SHP77 (cell line): ENCODE measurements around the gene LRRC27.

Experiments
- DNase-seq, 2 experiments: peaks; one replicate each; lab custom pipeline; 2025; lab: John Stamatoyannopoulos, UW

LRRC27 gene

DNA sequence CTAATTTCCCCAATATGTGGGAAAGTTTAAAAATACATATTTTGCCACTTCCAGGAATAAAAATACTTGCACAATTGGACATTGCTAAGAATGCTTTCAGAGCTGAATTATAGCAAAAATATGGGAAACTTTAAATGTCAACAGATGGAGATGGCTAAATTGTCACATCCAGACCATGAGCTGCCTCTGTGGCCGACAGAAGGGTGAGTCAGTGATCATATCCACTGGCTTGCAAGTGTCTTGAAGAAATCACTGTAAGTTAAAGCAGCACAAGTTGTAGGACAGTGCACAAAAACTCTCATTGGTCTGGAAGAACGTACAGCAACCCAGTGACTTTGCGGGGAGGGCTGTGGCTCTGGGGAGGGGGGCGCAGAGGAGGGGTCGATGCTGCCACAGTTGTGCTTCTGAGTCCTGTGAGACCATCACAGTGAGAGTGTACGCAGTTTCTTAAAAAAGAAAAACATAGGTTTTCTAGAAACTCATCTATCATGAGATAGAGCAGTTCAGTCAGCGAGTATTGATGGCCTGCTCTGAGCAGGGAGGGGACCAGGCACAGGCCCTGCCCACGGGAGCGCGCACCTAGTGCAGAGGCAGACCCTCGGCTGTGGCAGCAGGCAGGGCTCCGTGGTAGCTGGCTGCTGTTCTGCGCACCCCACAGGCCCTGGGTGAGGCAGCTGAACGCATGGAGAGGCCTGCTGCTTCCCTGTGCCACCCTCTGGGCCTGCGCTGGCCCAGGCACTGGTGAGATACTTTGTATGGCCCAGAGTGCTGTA is 25.5 kb downstream of the LRRC27 start:
- no peak for DNase-seq

DNA sequence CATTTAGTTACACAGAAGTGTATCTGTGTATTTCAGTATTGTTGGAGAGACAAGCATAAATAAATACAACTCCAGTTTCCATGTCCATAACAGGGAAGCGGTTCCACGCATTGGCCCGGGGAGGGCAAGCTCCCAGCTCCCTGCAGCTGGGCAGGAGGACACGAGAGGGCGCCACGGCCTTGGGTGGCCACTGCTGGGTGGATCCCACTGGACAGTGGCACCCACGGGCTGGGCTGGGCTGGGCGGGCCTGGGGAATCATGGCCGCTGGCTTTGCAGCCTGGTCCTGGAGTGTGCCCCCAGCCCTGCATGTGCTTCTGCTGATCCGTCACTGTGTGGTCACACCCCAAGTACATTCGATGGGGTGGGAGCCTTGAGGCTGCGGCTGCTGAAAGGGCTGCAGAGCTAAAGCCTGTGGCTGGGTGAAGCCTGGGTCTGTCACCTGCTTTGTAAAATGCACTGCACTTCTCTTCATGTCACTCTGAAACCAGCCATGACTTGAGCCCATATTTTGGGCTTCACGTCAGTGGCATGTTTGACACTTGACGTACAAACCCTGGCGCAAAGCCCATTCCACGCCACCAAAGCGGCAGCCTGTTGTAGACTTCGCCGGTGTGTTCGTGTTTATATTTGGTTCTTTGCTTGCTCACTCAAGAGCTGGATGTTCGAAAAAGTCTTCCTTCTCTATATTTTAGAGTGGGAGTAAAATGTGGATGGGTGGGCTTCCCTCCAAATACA is 27.5 kb downstream of the LRRC27 start:
- DNase-seq, result no peak

DNA sequence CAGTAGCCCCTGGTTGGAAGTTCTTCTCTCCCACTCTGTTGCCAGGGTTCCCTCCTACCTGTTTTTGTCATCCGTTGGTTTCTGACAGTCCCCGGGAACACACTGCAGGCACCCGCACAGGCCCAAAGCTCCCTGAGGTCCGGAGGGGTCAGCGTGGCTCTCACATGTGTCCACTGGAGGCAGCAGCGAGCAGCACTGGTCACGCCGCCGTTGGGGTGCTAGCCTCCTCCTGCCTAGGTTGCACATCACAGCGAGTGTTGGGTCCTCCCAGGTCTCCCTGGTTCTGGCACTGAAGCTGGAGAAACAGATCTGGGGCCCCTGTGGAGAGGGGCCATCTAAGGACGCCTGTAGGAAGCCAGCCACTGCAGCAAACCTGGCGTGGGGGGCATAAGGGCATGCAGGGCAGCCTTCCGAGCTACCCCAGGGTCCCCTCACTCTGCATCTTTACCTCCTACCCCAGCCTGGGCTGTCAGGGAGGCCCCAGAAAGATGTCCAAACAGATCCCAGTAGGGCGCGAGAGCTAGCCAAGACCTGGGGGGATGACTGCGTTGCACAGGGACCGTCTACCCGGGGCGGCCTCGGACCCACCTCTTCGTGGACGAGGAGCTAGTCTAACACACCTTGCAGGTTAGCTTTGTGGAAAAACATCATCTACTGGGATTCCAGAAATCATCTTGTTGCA is 28.9 kb downstream of the LRRC27 start:
- no peak for DNase-seq

DNA sequence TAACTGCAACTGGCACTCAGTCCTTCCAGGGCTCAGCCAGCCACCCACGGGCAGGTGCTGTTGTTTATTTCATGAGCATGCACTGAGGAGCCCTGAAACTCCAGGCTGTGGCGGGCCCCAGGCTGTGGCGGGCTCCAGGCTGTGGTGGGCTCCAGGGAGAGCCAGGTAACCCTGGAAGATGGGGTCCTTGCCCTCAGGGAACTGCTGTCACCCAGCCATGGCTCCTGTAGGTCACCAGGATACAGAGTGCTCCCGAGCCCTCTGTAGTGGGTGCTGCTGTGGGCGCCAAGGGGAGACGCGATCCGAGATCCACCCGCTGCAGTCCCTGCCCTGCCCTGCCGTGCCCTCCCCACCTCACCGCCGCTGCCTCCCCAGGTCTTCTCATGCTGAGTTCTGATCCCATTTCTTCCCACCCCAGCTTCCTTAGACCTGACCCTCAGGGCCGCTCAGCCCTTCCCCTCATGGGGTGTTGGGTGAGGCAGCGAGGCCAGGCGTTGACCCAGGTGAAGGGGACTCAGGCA is 29.6 kb downstream of the LRRC27 start:
- no peak for DNase-seq

DNA sequence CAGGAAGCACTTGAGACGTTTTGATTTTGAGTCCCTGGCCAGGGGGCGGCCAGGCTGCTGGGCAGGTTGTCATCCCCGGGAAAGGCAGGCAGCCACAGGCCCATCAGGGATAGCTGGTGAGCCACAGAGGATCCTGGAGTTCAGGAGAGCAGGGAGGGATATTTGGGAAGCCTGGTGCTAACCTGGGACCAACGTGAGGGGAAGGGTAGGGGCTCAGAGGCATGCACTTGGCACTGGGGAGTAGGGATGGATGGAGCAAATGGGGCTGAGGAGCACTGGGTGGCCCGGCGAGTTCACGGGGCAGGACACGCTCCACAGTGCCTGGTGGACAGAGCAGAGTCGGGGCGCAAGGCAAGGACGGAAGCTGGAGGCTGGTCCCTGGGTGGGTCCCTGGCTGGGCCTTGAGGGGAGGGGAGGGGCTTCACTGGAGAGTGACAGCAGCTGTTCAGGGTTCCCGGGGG is 30.2 kb downstream of the LRRC27 start:
- DNase-seq, result no peak

DNA sequence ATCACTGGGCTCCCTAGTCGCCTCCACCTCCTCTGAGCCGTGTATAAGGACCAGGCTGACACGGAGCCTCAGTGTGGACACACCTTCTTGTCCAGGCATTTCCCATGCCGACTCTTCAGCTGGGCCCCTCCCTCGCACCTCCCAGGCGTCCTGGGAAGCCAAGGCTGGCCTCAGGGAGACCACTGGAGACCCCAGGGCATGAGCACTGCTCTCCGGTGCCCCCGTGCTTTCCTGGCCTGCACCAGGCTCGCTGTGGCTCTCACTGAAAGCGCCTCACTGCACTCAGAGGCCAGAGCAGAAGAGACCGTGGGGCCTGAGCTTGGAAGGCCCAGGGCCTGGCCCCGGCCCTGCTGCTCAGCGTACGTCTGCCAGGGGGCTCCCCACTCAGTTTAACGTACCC is 31.4 kb downstream of the LRRC27 start:
- no peak for DNase-seq

DNA sequence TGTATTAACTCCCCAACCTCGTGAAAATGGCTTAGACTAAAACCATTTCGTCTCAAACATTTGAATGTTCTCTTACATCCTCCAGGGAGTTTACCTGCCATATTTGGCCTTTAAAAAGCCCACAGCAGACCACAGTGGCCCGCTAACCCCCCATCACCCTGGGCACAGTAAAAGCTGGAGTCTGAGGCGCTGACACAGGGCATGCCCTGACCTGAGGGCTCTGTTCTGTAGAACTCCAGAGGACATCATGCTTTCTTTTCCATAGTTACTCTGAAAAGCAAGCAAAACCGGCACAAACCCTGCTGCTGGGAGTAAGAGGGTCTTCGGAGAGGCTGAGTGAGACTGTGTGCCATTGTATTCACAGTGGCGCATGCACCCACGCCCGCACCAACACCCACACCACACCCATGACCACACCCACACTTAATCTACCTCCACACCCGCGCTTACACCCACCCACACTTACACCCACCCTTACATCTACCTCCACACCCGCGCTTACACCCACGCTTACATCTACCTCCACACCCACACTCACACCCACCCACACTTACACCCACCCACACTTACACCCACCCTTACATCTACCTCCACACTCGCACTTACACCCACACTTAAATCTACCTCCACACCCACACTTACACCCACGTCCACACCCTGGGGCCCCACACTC is 32.1 kb downstream of the LRRC27 start:
- DNase-seq, result no peak

DNA sequence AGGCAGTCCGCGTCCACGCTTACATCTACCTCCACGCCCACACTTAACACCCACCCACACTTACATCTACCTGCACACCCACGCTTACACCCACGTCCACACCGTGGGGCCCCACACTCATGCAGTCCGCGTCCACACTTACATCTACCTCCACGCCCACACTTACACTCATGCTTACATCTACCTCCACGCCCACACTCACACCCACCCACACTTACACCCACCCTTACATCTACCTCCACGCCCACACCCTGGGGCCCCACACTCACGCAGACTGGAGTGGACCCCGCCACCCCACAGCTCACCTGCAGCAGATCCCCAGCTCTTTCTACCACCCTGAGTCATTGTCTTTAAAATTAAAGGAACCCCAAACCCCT is 32.6 kb downstream of the LRRC27 start:
- DNase-seq, result no peak

DNA sequence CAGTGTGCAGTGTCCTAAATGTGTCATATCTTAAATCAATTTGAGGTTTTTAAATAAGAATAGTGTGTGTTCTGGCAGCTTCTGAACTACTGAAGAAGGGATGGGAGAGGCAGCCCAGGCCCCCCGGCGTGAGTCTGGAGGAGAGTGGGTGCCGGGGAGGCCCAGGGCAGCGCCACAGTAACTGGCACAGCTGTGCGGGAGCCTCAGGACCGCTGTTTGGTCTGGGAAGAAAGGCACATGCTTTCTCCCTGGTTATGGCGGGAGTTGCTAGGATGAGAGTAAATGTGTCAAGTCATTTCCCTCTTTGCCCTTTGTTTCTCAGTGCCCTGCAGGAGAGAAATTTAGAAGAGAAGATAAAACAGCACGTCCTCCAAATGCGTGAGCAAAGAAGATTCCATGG is 33.1 kb downstream of the LRRC27 start:
- no peak for DNase-seq

DNA sequence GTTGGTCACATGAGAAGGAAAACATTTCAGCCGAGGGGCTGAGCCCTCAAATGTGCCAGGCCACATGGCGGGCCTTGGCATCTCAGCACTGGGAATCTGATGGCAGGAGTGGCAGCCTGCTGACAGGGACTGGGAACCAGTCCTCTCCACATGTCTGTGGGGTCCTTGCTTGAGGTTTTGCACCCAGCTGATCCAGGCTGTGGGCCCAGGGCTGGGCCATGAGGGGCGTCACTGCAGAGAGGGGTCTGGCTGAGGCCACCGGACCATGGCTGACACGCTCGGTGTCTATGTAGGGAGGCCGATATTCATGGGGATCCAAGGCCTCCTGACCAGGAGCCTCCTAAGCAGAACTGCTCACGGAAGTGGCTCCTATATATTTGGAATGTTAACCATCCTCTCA is 34.0 kb downstream of the LRRC27 start:
- DNase-seq, result no peak

DNA sequence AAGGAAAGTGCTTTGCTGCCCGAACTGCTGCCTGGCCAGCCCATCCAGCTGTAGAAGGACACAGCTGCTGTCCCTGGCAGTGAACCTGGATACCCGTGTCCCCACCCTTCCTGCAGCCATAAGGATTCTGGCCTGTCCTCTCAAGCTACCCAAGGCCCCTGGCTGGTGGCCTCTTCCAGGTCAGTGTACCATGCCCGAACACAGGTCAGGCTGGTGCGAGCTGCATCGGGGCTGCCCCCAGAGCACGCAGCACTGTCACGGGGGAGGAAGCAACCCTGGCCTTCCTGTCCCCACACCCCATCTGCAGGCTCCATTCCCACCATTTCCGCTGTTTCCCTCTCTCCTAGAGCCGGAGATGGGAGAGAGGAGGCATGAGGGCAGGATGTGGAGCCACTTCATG is 34.5 kb downstream of the LRRC27 start:
- DNase-seq, result no peak

DNA sequence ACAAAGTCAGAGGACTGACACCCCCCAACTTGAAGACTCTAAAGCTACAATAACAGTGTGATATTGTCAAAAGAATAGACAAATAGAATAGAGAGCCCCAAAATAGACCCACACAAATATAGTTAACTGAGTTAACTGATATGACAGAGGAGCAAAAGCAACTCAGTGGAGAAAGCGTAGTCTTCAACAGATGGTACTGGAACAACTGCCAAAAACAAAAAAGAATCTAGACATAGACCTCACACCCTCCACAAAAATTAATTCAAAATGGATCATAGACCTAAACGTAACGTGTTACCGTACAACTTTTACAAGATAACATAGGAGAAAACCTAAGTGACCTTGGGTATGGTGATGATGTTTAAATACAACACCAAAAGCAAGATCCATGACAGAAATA is 36.4 kb downstream of the LRRC27 start:
- DNase-seq, result no peak

DNA sequence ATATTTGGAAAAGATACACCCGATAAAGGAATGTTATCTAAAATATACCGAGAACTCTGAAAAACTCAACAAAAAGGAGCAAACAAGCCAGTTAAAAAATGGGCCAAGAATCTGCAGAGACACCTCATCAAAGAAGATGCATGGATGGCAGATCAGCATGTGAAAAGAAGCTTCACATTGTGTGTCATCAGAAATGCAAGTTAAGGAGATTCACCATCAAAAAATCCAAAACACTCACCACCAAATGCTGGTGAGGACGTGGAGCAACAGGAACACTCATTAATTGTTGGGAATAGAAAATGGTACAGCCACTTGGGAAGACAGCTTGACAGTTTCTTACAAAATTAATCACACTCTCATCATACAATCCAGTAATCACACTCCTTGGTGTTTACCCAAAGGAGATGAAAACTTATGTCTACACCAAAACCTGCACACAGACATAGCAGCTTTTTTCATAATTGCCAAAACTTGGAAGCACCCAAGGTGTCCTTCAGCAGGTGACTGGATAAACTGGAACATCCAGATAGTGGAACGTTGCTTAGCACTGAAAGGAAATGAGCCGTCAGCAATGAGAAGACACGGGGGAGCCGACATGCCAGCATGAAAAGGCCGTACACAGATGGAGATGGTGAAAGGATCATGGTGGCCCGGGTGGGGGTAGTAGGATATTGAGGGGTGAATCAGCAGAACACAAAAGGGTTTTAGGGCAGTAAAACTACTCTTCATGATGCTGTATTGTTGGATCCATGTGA is 37.1 kb downstream of the LRRC27 start:
- DNase-seq, result no peak

DNA sequence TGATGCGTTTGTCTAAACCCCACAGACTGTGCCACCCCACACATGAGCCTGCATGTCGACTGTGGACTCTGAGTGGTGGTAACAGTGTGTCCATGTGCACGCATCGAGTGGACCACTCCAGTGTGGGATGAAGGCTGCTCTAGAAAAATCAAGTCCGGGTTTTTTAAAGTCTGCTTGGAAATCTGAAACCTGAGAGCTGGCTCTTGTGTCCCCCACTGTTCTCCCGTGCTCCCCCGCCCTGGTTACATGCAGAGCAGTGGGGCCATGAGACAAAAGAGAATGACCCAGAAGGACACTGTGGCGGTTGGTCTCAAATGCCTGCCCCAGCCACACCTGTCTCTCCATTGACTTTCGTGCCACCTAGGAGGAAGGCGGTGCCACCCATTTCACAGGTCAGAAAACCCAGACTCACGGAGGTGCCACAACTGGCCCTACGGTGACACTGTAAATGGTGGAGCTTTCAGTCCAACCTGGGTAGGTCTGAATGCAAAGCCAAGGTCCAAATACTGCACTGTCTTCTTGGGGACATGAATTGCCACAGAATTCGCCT is 37.7 kb downstream of the LRRC27 start:
- DNase-seq, result no peak

DNA sequence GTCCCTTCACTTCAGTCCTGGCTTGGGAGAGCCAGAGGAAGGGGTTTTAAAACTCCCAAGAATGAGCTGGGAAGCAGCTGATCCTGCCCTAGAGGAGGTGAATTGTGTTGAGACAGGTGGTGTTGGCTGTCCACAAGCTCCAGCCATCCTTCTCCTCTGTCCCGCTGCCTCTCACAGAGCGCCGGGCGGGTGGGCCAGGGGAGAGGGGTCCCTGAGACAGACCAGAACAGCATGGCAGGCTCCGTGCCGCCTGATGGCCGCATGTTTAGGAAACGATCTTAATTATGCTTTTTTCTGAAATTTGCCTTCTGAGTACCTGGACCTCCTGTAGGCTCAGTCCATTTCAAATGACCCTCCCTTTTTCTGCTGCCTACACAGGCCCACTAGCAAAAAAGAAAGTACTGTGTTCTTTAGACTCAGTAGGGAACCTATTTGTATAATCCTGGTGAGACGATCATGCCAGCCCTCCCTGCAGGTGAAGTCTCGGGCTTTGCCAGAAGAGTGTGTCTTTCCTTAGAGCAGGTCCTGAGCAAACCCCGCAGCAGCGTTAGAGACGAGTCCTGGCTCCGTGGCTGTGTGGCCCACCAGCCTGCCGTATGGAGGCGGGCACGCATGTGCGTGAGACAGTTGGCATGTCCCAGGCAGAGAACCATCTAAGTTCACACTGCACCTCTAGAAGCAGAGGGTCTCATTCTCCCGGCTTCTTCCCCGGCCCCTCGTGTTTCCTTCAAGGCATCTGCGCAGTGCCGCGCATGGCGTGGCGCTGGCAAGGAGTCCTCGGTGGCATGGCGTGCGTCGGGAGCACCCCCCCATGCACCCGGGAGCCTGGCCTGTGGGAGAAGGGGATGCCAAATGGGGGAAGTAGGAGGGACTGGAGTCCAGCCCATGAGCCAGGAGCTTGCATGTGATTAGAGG is 38.7 kb downstream of the LRRC27 start:
- DNase-seq, result no peak

DNA sequence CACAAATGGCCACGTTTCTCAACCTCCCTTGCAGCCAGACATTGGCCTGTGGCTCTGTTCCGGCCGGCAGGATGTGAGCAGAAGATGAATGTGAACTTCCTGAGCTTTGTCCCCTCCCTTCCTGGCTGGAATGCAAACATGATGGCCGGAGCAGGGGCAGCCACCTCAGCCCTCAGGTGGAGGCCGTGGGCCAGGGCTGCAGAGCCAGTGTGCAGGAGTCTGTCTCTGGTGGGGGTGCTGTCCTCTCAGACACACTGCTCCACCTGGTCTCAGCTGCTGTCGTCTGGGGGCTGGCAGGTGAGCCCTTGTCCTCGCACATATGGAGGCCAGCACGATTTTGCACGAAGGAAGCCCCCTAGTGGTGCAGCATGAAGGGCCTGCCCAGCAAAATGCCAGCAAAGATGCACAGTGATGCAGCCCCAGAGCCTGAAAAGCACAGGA is 39.7 kb downstream of the LRRC27 start:
- peak in 1 of 2 experiments; percentile 24 for DNase-seq

DNA sequence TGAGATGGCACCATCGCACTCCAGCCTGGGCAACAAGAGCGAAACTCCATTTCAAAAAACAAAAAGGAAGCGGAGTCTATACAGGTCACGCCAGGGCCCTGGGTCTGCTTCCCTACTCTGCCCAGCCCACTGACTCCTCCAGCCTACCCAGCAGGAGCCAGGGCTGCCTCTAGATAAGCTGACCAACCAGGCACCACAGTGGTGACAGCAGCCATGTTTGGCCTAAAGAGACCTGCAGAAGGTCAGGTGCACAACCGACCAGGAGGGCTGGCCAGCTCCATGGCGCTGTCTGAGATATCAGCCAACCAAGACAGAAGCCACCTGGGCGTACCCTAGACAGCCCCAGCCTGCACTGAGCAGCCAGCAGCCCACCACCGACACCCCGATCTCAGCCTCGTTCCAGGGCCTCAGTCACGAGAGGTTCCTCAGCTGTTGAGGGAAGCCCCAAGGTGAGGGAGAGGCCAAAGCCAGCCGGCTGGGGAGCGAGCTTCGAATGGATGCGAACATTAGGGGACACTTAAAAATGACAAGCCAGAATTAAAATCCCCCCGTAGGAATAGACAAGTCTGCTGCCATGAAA is 40.6 kb downstream of the LRRC27 start:
- no peak for DNase-seq

DNA sequence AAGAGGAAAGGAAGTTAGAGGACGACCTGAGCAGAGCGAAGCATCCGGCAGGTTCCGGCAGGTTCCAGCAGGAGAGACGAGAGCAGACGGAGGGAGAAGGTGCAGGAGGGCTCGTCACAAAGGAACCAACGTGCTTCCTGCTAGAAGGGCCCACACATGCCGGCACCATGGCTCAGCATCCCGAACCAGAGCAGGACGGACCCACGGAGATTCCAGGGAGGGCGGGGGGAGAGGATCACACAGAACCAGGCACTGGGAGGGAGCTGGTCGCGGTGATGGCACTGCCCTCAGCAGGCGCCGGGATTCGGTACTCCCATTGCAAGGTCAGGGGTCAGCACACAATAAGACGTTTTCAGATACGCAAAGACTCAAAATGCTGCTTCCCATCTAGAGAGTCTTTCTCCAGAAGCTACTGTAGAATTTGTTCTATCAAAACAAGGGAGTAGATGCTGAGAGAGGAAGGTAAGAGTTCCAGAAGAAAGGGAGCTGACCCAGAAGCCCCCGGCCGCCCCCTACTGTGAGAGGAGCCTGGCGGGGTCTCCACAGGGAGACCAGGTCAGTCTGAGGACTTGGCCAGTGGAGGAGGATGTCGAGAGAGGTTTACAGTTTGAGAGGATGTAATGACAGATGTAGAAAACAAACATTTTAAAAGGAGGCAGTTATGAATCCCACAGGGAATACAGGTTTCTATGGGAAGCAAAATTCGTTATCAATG is 41.4 kb downstream of the LRRC27 start:
- DNase-seq, result no peak

DNA sequence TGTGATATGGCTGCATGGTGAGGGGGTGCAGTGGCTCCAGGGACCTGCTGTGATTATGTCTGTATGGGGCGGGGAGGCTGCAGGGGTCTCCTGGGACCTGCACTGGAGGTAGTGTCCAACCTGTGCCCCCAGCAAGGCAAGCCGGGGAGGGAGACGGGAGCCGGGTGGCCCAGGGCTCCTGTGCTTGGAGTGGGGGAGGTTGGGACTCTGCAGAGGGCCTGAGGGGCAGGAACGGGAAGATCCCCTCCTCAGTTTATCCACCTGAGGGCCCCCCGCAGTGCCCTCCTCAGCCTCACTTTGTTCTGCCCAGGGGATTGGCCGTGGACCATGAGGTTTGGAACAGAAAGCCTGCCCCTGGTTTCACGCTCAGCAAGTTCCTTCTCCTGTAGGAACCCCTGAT is 42.2 kb downstream of the LRRC27 start:
- DNase-seq, result no peak
